ENCODE measurements around the gene STEAP1.
"Not testable (repeated sequence)": the region's sequence is repeated elsewhere in the genome, so short reads cannot be mapped to it uniquely, and the experiment has no call there.

Gene STEAP1

DNA sequence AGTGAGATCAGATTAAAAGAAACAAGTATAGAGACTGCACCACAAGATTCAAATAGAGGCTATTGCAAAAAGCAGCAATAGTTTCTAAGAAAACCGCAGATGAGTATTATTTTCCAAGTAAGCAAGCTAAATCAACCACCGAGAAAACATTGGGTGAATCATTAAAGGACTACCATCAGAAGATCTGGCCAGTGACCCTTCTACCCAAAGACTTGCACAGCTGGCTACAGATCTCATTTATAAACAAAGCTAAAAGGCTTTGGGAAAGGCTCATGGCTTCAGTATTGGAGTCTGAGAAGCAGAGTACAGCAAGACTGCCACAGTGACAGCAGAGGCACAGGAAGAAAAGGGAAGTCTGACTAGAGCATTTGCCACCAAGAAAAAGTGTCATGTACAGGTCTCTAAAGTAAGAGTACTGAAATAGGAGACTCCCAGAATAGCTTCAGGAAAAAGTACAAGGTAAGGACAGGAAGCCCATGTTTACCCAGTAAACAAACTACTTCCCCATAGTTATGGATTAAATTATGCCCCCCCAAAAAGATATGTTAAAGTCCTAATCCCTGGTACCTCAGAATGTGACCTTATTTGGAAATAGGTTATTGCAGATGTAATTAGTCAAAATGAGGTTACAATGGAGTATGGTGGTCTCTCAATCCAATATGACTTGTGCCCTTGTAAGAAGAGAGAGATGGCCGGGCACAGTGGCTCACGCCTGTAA is 19.0 kb downstream of the STEAP1 start:
- no peak for DNase-seq (ENCODE audit: low read depth in 2 of 2)

DNA sequence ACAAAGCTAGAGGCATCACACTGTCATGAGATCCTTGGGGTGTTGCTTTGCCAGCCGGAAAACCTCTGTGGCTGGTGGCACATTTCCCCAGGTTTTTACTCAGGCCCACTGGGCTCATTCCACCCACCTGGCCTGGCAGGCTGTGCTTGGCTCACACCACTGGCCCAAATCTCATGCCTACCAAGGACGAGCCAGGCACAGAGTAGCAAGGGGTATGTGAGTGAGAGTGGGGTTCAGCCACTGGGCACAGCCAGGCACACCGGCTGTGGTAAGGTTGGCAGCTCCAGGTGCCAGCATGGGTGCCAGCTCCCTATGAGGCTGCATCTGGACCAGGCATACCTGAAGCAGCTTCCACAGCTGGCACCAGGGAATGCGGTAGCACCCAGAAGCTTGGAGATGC is 21.4 kb downstream of the STEAP1 start:
- no peak for DNase-seq (ENCODE audit: low read depth in 2 of 2)

DNA sequence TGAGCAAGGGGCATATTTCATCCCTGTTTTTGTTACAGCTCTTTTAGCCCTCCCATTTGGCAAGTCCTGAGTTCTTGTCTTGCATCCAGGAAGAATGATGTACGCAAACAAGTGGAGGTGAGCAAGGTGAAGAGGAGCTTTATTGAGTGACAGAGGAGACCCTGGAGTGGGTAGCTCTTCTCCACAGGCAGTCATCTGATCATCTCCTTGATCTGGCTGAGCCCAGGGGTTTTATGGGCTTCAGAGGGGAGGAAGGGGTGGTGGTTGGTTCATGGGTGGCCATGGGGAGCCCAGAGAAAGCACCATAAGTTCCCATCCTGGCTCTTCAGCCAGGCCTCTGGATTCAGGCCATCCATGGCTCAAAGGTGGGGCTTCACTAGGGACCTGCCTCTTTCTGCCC is 21.9 kb downstream of the STEAP1 start:
- DNase-seq (ENCODE audit: low read depth in 2 of 2), result no peak

DNA sequence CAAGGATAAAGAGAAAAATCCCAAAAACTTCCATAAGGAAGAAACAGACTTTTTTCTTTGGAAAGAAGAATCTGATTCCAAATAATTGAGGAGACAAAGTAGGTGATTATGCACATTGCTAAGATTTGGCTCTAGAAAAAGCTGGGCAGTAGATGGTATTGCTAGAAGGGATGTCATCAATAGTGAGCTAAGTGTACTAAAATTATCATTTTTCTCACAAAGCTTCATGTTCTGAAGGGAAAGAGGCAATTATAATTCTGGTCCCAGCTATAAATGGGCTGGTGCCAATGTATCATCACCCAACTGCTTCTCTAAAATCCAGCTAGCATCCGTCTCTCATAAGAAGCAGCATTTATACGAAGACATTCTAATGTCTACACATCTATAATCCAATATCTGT is 23.9 kb downstream of the STEAP1 start:
- no peak for DNase-seq (ENCODE audit: low read depth in 2 of 2)

DNA sequence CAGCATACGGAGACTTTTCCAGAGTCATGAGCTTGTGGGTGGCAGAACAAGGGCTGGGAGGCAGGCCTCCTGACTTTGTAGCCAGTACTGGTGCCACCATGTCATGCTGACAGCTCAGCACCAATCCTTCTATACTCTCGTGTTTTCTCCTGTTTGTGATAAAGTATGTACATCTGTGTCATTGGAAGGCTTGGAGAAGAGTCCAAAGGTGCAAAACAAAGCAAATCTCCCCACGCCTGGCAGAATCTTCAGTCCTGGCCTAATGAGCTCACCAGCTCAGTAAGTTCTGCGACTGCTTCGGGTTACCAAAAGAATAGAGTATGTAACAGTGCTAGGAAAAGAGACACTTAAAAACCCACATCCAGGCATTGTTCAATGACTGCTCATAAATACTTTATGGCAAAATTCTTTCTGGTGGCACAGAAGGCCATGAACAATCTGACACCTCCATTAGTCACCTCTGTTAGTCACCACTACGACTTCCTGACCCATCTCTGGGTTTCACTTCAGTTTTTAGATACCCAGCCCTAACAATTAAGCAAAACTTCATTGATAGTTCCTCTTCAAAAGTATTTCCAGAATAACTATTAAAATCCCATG is 24.5 kb downstream of the STEAP1 start:
- DNase-seq (ENCODE audit: low read depth in 2 of 2), result peak in 1 of 2 donors; percentile 2

DNA sequence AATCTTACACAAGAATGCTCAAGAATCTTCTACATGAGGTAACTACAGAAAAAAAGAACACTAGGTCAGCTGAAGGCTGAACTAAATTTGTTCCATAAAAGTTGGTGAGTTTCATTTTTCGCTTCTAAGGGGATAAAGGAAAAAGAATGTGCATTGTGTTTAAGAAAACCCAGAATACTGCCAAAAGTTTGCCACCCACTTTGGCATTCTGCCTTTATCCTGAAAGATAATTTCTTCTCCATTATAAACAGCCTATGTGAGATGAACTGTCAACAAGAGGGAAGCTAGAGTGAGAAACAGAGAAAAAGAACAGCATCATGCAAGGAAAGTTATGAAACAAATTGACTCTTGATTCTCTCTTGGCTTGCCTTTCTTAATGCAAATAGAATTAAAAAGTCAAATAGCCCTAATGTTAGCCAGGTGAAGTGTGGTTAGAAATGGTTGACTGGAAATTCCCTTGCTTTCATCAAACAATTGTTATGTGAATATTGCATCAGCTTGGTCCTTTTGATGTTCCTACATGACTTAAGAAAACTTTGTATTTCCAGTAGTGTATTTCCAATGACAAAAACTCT is 25.8 kb downstream of the STEAP1 start:
- no peak for DNase-seq (ENCODE audit: low read depth in 2 of 2)

DNA sequence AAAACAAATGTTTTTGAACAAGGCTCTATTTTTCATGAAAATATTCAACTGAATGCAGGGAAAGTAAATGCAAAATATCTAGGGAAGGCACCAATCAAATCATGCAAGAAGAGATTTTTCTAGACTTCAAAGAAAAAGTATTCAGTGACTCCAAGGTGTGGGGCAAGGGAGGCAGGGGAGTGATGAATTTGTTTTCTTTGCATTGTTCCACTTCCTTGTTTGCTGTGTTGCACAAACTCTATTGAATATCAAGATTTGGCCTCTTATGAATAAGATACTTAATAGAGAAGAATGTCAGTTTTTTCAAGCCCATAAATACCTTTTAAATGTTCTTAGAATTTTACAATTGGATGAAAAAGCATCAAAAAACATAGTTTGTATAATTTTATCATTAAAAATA is 26.4 kb downstream of the STEAP1 start:
- no peak for DNase-seq (ENCODE audit: low read depth in 2 of 2)

DNA sequence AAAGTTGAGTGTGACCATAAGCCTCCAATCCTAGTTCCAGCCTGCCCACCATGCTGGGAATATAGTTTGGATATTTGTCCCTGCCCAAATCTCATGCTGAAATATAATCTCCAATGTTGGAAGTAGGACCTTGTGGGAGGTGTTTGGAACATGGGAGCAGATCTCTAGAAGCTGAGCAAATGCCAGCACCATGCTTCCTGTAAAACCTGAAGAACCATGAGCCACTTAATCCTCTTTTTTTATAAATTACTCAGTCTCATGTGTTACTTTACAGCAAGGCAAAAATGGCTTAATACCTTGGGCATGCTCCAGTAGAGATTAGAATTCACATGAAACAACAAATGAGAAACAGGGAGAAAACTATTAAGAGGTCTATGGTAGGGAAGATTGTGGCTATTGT is 27.2 kb downstream of the STEAP1 start:
- DNase-seq (ENCODE audit: low read depth in 2 of 2), result no peak

DNA sequence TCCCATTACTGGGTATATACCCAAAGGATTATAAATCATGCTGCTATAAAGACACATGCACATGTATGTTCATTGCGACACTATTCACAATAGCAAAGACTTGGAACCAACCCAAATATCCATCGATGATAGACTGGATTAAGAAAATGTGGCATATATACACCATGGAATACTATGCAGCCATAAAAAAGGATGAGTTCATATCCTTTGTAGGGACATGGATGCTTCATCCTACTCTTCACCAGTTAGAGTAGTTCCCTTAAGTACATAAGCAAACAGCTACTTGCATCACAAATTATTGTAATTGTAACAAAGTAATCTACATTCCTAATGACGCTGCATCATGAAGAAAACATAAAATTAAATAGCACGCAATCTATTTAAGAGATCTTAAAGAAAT is 32.0 kb downstream of the STEAP1 start:
- not testable (repeated sequence) for DNase-seq (ENCODE audit: low read depth in 2 of 2)

DNA sequence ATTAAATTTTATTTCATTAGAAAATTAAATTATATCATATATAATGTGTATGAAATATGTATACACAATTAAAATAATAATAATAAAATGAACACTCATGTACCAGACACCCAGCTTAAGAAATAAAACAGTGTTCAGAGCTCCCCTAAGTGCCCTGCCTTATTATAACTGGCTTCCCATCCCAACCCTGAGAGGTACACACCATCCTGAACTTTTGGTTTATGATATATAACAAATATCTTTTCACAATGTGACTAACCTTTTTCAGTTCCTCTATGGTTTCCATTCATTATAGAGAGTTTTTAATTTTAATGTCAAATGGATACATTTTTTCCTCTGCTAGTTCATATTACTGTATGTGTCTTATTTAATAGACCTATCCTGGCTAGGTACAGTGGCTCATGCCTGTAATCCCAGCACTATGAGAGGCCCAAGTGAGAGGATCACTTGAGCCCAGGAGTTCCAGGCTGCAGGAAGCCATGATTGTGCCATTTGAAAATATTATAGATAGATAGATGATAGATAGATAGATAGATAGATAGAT is 33.3 kb downstream of the STEAP1 start:
- DNase-seq (ENCODE audit: low read depth in 2 of 2), result no peak

DNA sequence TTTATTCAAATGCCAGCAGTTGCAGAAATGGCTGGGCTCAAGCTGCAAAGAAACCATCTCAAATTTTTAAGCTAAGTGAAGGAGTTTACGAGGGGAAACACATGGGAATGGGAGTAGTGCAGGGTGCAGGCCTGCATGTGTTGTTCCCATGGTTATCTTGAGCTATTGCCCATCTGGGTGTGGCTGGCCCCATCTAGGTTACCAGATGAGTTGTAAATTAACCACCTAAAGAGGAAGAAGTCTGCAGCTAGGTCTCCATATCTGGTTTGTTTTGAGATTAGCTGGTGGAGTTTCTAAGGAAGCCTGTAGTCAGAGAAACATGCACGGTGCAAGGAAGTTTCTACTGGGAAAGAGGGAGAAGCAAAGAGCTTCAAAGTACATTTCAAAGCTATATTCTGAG is 34.0 kb downstream of the STEAP1 start:
- DNase-seq (ENCODE audit: low read depth in 2 of 2), result no peak

DNA sequence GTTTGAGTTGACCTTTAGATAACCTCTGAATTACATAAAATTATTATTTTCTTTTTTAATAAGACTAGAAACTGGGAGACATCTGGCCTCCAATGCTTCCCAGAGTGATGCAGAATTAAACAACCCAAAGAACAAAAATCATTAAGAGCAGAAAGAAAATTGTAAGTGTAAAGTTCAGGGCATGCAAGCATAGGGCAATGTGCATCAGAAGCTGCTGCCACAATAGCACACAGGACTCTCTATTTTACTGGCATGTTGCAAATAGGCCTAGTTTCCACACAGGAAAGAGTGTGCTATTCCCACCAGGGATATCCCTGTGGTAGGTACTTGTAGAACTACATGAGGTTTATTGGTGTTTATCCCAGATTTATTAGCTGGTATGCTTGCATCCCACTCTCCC is 36.7 kb downstream of the STEAP1 start:
- no peak for DNase-seq (ENCODE audit: low read depth in 2 of 2)

DNA sequence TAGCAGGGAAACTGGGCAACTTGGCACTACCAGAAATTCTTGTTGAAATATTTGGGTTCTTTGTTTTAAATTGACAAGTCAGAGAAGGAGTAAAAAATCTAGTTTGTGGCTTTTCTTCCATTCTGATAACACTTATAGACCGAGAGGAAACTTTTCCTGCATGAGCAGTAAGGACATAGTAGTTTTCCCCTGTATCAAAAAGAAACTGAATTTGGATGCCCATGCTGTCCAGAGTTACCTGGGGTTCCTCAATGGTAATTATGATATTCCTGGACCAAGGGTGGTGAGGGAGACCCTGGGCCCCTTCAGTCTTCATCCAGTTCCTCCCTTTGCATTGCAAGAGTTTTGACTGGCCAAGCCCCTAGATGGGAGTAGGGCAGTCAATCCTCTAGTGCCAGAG is 37.4 kb downstream of the STEAP1 start:
- no peak for DNase-seq (ENCODE audit: low read depth in 2 of 2)

DNA sequence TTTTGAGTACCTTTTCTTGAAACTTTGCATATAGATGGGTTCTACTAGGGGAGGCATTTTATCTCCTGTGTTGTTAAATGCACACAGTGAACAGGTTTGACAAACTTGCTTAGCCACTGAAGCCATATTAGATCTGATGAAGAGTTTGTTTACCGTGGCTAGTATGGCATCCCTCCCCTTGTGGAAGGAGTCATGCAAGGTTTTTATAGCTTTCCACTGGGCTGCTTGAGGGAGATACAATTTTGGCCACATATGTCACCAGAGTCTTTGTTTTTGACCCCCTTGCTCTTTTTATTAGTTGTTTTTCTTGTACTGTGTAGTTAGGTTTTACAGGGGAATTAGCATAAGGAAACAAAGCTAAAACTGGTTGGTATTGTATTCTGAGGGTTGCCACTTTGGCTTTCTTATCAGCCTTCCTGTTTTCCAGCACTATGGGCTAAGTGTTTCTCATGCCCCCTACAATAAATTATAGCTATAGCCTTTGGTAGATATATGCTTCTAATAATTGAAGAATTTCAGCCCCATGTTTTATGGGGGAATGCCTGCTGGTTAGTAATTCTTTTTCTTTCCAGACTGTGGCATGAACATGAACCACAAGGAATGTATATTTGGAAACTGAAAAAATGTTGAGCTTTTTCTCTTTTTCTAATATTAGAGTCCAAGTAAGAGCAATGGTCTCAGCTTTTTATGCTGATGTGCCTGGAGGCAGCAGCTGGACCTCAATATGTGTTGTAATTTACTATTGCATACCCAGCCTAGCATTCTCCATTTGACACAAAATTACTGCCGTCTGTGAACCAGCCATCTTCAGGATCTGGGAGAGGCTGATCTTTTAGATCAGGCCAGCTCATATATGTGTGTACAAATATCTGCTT is 38.8 kb downstream of the STEAP1 start:
- no peak for DNase-seq (ENCODE audit: low read depth in 2 of 2)

DNA sequence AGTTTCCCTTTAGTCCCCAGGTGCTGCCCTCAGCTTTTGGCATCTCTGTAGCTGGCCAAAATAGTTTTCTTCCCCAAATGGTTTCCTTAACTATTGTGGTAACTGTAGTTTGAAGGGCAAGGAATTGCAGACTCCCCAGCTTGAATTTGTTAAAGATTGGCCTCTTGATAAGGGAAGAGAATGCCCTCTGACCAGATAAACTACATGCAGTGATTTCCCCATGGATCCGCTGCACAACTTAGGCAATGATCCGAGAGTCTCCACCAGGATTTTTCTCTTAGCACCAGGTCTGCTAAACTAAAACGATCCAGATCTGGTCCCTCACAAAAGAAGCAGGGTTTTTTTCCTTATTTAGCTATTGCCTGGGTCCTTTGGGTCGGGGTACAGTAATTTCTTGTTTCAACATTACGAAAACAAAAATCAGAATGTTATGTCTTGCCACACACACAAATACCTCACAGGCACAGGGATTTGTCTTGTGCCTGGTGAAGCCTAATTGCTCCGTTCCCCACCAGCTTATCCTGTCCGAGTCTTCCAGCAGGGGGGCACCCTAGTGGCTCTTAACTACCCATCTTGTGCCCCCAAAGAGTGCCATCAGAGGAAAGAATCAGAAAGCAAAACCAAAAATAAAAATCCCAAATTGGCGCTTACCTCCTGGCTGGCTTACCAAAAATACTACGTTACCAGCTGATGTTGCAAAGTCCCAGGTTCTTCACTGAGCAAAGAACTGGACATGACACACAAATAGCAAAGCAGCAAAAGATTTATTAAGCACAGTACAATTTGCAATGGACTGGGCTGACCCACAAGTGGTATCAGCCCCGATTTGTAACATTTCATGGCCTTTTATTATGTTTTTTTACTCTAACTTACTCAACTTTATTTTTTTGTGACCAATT is 40.9 kb downstream of the STEAP1 start:
- no peak for DNase-seq (ENCODE audit: low read depth in 2 of 2)

DNA sequence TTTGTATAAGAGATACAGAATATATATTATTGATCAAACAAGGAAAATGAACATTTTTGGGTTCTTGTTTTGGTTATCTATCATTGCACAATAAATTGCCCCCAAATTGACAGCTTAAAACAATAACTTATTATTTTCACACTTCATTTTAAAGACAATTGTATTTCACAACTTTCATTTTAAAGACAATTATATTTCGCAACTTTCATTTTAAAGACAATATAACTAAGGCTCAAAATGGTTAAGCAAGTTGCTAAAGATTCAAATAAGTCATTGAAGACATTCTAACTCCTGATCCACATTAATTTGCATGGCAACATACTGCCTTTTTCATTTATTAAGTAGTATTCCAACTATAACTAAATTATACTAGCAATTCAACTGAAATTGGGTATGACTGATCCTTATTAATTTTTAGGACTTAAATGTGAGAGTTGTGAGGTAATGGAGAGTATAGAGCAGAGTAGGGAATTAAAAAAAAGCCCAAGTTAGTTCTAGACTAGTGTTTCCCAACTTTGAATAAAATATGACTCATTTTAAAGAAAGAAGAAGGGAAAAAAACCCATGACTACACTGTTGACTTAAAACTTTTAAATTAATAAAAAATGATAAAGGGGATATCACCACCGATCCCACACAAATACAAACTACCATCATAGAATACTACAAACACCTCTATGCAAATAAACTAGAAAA is 47.4 kb downstream of the STEAP1 start:
- DNase-seq (ENCODE audit: low read depth in 2 of 2), result no peak

DNA sequence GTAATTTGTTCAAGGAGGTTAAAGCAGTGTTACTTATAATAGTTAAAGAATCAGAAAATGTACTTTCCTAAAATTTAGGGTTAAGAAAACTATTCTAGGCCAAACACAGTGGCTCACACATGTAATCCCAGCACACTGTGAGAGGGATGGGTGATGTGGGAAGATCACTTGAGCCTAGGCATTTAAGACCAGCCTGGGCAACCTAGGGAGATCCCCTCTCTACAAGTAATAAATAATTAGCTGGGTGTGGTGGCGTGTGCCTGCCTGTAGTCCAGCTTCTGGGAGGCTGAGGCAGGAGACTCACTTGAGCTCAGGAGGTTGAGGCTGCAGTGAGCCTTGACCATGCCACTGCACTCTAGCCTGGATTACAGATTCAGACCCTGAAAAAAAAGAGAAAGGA is 53.7 kb downstream of the STEAP1 start:
- DNase-seq (ENCODE audit: low read depth in 2 of 2), result no peak

DNA sequence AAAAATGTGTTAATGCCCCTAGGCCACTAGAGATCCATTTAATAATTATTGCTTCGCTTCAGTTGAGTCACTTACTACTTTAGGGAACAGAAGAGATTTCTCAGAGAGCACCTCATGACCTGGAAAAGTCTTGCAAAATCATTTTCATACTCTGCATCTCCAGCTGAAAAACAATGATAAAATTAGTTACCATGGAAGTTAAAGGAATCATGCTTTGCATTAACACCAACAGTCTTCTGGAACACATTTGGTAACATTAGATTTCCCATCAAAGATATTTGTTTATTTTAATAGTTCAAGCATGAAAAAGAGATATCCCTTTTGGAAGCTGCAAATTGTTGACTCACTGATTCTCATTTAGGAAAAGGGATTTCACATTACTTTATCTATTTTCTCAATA is 55.5 kb downstream of the STEAP1 start:
- DNase-seq (ENCODE audit: low read depth in 2 of 2), result no peak

DNA sequence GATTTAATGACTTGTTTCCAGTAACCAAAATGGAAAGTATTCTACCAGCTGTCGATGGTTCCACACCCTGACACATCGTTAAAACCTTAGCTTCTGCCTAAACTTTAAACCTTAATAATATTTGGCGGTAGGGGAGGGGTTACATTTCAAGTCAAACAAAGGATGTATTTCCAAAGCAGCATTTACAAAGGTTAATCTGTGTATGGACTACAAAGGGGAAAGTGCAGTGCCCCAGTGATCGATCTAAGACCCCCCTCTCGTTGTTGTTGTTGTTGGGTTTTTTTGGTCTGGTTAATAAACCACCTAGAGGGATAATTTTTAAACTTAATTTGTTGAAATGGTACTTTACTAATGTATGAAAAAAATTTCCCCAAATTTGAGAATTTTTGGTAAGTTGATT is 56.2 kb downstream of the STEAP1 start:
- DNase-seq (ENCODE audit: low read depth in 2 of 2), result no peak

DNA sequence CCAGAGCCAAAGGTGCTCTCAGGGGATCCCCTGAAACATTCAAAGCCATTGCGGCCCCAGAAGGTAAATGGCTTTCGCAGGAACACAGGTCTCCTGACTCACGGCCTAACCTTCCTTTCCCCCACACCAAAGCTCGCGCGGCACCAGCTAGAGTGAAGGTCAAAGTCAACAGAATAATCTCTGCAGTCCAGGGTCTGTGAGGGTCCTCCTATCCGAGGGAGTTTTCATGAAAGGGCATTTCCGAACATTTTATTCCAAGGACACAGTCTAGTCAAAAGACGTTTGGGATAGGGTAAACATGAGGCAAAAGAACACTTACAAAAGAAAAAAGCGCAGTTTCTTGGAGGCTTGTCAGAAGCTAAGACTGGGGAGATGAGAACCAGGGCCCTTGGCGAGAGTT is 56.7 kb downstream of the STEAP1 start:
- no peak for DNase-seq (ENCODE audit: low read depth in 2 of 2)
